ENCODE results near the gene CLEC2A.
A peak's percentile ranks its signal among the peaks of the same experiment; 100 is the strongest.
"Not testable (repeated sequence)": the region's sequence is repeated elsewhere in the genome, so short reads cannot be mapped to it uniquely, and the experiment has no call there.

Gene CLEC2A

GRCh38 chr12:9932270-9932669, at the start of gene CLEC2A:
Gene CLEC2A, minus strand, starts transcription at chr12:9932370. Its CDS starts 41 bp downstream, at chr12:9932329.
- no peak for ATAC-seq

GRCh38 chr12:9980126-9980525, 48.0 kb upstream of the CLEC2A start:
- ATAC-seq = no peak

GRCh38 chr12:9977916-9978315, 45.7 kb upstream of the CLEC2A start:
- ATAC-seq = no peak

- not testable (repeated sequence) for ATAC-seq
Observed at GRCh38 chr12:9976626-9977025, 44.5 kb upstream of the CLEC2A start.

GRCh38 chr12:9975614-9976013, 43.4 kb upstream of the CLEC2A start:
- no peak for ATAC-seq

- ATAC-seq = not testable (repeated sequence)
Observed at GRCh38 chr12:9974731-9975130, 42.6 kb upstream of the CLEC2A start.

DNA sequence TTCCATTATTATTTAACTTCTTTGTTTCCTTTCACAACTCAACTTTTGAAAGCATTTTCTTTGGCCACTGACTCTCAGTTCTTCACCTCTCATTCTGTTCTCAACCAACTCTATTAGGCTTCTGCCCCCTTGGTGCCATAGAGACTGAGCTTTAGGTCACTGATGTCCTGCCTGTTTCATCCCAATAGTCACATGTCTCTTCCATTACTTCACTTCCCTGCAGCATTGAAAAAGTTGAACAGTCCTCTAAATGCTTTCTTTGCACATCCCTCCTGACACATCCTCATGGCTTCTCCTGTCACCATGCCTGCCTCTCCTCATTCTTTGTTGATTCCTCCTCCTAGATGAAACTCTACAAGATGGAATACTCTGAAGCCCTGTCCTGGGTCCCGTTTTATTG, 41.8 kb upstream of the CLEC2A start:
- ATAC-seq = no peak

DNA sequence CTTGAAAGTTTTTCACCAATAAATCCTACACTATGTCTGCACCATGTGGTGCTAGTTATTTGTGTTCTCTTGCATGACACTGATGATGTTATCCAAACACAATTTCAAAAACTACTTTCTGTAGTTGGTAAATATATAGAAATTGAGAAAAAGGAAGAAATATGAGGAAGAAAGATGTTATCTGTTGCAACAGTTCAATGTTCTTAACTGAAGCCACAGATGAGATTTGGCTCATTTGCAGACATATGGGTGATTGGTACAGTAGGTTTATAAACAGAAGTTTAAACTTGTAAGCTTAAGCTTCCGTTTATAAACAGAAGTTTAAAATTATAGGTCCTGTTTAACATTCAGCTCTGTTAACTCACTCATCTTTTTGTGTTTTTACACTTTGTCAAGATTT, 39.0 kb upstream of the CLEC2A start, which contains the start of gene CLEC12A:
Gene CLEC12A (plus strand): TSS at position 229 of the 400 bp plus-strand sequence. CDS start 188 bp downstream, outside the sequence.
- ATAC-seq = no peak

DNA sequence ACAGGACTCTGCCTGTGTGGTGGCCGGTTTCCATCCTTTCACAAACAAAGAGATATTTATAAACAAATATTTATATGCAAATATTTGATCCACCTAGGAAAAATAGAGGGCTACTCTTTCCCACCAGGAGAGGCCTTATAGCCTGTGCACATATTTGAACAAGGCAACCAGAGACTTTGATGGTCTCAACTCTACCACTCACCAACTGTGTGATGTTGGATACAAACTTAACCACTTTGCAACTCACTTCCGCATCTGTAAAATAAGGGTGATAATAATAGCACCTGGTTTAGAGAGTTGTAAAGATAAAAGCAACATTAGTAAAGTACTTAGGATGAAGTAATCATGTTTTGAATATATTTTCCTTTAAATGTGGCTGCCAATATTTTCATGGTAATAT, 37.5 kb upstream of the CLEC2A start:
- no peak for ATAC-seq

- ATAC-seq = no peak
Observed at GRCh38 chr12:9961901-9962300, 29.7 kb upstream of the CLEC2A start.

DNA sequence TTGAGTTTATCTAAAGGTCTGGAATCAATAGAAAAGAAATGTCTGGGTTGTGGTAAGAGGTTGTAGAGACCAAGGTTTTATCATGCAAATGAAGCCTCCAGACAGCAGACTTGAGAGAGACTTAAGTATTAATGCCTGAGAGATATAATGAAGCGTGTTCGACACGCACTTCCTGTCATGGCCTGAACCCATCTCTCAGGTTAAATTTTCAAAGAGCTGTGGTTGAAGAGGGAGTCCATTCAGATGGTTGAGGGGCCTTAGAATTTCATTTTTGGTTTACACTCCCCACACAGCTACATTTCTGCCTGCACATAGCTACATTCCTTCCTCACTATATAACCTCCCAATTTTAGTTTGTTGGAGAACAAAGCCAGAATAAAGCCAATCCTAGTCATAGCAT, 28.9 kb upstream of the CLEC2A start:
- no peak for ATAC-seq

DNA sequence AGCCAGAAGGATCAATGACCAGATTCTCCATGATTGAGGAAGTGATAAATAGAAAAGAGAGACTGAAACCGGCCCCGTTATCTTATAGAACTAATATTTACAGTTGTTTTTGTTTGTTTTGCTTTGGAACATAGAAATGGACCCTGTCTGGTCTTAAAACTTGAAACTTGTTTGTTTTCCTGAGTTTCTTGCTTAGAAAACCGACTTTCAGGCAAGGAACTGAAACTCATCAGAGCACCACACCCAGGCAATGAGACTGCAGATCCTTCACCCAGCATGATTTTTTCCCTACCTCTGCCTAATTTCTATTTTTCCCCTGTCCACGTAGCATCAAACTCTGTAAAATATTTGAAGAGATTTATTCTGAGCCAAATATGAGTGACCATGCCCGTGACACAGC, 28.4 kb upstream of the CLEC2A start:
- ATAC-seq = no peak

DNA sequence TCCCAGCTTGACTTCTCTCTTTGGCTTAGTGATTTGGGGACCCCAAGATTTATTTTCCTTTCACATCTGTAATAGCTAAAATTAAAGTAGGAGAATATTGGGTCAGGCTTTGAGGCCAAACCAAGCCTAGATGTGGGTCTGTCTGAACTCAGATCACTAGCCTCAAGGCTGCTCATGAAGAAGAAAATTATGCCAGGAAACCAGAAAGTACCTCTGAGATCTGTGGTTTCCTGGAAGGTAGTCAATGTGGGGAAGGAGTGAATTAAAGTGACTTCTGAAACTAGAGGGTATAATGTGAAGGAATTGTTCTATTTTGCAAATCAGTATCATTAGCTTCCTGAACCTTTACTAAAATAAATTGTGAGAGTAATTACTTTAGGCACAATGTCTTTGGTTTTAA, 25.7 kb upstream of the CLEC2A start:
- no peak for ATAC-seq

- not testable (repeated sequence) for ATAC-seq
Observed at GRCh38 chr12:9952954-9953729, 21.0 kb upstream of the CLEC2A start.

DNA sequence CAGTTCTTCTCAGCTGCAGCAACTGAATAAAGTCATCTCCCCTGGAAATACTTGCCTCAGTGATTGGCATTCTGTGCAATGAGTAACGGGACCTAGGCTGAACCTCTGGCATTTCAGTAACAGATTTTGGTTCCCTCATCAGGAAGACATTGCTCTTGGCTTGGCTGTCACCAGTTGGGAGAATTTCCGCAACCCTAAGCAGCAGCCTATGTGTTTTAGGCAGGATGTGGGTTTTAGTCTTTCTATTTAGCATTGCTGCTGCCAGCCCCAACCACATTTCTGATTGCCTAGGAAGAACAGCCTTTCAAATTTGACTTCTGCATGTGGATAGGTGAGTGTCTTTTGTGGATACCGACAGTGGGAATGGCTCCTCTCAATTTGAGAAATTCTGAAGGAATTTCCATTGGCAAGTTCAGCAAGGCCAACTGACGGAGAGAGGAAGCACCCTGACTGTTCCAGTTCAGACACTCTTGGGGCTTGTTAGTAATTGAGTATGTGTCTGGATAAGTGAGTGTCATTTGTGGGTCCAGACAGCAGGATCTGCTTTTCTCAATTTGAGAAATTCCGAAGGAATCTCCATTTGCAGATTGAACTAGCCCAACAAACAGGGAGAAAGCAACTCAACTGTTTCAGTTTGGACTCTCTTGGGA, 19.0 kb upstream of the CLEC2A start:
- ATAC-seq = peak; percentile 42 to 43

DNA sequence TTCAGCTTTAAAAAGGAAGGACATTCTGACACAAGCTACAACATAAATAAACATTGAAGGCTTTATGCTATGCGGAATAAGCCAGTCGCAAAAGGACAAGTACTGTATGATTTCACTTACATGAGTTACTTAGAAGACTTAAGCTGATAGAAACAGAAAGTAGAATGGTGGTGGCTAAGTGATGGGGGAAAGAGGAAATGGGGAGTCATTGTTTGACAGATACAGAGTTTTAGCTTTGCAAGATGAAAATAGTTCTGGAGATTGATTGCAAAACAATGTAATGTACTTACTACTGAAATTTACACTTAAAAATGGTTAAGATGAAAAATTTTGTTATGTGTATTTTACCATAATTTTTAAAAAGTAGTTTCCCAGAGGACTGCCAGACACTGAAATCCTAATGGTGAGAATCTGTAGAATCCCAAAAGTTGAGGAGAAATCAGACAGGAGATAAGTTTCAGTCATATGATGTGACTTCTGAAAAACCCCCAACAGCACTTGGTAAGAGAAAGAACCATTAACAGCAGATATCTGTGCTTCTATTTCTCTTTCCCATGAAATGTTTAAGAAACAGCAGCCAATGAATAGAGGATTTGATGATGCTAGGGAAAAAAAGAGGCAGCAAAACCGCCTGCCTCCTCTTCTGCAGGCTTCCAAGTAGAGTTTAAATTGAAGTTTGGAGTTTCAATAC, 16.6 kb upstream of the CLEC2A start:
- ATAC-seq = peak; percentile 90 to 97

GRCh38 chr12:9947674-9948073, 15.5 kb upstream of the CLEC2A start:
- no peak for ATAC-seq

DNA sequence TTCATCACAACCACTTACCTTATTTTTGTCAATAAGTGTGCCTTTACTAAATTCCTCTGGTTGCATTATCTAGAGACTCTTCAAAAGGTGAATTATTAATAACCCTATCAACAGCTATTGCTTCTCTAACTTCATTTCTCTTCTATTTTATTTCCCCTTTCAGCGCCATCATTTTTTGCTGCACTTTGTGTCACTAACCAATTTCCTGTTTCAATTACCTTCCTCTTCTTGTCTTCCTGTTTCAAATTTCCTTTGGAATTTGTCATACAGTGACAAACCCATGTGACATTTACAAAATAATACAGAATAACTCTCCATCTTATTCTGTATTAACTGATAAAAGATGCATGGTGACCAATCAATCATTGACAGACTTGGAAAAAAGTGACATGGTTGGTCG, 12.2 kb upstream of the CLEC2A start:
- ATAC-seq = no peak

GRCh38 chr12:9943240-9943639, 11.1 kb upstream of the CLEC2A start:
- ATAC-seq = peak; percentile 28 to 58

GRCh38 chr12:9941838-9942237, 9.7 kb upstream of the CLEC2A start:
- ATAC-seq = no peak

DNA sequence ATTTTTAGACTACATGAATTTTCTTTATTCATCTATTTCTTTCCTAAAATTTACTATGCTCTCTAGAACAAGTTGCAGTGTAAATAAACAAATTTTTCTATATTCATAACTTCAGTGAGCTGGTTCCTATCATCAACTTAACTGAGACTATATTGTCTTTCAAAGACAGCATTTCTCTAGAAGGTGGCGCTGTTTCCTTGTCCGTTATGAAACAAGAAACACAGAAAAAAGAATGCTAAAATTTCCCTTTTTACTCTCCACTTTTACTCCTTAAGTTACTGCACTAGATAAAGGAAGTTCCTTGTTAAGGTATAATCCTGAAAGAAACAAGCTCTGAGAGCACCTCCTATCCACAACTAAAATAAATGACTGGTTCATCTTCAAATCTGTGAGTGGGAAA, 8.2 kb upstream of the CLEC2A start:
- ATAC-seq = no peak

GRCh38 chr12:9936591-9936990, 4.4 kb upstream of the CLEC2A start:
- ATAC-seq = no peak

- ATAC-seq = no peak
Observed at GRCh38 chr12:9935026-9935425, 2.9 kb upstream of the CLEC2A start.

DNA sequence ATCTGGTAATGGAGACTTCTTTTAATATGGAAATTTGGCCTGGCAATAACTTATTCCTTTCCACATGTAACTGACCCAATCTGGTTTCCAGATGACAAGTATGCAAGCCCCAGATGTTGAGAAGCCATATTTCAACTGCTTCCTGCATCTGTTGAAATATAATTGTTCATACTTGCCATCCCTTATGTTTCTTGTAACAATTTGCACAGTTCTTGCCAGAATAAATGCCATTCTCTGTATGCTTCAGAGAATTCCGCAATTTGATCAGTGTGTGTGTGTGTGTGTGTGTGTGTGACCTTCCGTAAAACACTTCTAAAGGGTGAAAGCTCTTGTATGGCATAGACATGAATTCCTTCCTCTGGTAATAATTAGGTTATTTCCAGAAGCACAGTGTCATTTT, 1.8 kb upstream of the CLEC2A start:
- ATAC-seq = no peak
